GM21825 (cell line): ENCODE results near the gene GPR89B.
"Not testable (repeated sequence)": the region's sequence is repeated elsewhere in the genome, so short reads cannot be mapped to it uniquely, and the experiment has no call there.

ENCODE experiments used
- ATAC-seq: cut with Tn5 transposase; IDR thresholded peaks from one replicate; pipeline ENCODE4 v1.9.1; 2021; ENCODE audit warnings: mild to moderate bottlenecking, moderate library complexity; ENCODE audit not compliant: unreplicated experiment

GPR89B gene

DNA sequence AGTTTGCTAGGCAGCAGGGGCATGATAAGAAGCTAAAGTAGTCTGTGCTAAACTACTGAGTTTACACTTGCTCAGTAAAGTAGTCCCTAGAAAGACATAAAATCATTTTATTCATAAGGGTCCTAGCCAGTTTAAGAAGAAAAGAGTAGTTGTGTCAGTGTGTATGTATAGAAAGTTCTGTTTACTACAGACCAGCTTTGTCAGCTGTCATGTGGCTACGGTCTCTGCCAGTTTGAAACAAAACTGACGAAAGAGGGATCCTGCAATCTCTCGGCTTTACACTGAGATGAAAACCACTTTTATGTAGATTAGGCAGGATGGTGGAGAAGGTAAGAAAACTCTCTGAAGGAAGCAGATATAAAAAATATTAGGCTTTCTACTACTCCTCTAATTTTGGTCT, 7.1 kb downstream of the GPR89B start:
- not testable (repeated sequence) for ATAC-seq

DNA sequence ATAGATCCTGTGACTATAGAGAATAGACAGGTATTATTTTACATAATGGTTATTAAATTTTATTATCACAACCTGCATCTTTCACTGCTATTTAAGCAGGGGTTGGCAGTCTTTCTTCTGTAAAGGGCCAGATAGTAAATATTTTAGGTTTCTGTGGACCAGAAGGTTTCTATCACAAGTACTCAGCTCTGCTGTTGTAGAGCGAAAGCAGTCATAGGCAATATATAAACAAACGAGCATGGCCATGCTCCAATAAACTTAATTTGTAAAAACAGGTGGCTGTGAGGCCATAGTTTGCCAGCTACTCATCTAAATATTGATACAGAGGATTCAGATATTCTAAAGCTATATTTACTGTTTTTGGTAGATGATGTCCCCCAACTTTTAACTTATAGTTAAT, 12.2 kb downstream of the GPR89B start:
- ATAC-seq = not testable (repeated sequence)

DNA sequence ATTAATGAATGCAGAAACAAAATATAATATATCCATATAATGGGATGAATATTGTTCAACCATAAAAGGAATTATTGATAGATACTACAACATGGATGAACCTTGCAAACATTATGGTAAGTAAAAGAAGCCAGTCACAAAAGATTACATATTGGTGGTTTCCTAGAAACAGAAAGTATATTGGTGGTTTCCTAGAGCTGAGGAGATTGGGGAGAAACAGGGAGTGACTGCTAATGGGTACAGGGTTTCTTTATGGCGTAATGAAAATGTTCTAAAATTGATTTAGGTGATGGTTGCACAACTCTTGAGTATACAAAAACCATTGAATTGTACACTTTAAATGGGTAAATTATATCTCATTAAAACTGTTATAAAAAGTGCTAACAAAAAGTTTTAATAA, 14.3 kb downstream of the GPR89B start:
- not testable (repeated sequence) for ATAC-seq

DNA sequence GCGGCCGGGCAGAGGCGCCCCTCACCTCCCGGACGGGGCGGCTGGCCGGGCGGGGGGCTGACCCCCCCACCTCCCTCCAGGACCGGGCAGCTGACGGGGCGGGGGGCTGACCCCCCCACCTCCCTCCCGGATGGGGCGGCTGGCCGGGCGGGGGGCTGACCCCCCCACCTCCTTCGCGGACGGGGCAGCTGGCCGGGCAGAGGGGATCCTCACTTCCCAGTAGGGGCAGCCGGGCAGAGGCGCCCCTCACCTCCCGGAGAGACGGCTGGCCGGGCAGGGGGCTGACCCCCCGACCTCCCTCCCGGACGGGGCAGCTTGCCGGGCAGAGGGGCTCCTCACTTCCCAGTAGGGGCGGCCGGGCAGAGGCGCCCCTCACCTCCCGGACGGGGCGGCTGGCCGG, 21.3 kb downstream of the GPR89B start:
- ATAC-seq = not testable (repeated sequence)

DNA sequence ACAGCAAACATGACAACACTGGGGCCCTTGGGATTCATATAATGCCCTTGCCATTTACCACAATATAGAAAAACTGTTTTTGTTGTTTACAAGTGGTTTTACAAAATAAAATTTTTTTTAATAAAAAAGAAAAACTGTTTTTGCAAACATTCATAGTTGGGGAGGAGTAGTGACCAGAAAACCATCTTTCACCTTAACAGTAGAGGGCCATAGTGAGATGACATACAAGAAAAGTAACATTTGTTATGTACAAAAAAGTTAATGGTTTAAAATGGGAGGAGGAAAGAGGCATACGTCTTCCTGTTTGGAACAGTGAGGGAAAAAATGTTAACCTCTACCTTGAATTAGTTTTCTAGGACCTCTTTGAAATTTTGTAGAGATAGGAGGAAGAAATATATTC, 30.7 kb downstream of the GPR89B start:
- ATAC-seq = not testable (repeated sequence)

DNA sequence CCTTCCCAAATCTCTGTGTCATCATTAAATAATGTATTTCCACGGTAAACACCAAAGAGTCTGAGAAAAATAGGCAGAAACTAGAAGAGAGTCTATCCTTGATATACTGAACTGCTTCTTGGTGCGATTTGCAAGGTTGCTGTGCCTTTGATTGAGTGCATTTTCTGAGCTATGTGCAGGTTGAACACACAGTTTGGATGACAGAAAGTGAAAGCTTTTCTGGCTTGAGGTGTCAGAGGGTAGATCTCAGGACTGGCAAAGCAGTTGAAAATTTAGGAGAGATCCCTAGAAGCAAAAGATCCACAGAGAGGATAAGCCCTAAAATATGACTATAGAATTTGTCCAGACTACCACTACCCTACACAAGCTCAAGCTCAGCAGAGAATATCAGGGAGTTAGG, 31.5 kb downstream of the GPR89B start:
- not testable (repeated sequence) for ATAC-seq

DNA sequence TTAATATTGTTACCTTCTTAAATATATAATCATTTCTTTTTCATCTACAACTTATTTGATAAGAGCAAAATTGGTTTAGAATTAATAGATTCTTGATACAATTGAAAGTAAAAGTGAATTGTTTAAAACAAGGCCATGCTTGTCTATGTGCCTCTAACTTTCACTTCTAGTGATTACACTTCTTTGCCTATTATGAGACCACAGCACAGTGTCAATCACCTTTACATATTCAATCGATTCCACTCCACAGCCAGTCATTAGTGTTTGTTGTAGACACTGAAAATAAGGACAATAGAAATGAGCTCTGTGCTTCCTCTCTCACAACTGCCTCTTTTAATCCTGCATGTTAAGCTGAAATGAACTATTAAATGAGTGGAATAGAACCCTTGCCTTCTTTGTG, 36.4 kb downstream of the GPR89B start:
- ATAC-seq = not testable (repeated sequence)

DNA sequence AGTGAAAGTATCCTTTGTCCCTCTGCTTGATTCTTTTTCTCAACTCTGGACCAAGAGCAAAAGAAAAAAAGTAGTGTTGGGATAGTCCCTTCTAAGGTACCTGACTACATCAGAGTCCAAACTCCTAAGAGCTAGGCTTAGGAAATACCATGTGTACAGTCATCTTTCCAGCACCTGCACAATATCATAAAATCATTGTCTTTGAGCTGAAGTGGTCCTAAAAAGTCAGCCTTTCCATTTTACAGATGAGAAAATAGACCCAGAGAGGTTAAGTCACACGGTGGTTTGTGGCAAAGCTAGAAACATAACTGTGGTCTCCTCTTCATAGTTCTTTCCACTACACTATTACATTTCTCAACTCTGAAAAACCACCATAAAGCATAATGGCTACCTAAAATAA, 38.4 kb downstream of the GPR89B start:
- not testable (repeated sequence) for ATAC-seq

DNA sequence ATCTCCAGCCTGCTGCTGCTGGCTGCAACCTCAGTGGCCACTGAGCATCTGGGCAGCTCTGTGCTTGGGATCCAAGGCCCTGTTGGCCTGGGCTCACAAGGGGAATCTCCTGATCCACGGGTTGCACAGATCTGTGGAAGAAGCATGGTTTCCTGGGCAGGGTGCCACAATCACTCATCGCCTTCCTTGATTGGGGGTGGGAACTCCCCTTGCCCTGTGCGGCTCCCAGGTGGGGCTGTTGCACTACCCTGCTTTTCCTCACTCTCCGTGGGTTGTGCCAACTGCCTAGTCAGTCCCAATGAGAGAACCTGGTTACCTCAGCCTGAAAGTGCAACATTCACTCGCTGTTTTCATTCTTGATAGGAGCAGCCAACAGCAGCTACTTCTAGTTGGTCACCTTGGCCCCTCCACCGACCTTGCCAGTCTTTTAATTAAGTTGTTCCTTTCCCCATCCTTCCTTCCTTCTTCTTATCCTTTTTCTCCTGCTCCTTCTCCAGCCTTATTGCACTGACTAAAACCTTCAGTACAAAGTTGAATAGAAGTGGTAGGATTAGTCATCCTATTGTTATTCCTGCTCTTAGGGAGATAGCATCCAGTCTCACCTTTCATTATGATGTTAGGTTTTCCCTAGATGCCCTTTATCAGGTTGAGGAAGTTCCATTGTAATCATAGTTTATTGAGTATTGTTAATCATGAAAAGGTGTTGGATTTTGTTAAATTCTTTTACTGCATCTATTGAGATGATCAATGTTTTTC, 50.9 kb downstream of the GPR89B start:
- not testable (repeated sequence) for ATAC-seq

DNA sequence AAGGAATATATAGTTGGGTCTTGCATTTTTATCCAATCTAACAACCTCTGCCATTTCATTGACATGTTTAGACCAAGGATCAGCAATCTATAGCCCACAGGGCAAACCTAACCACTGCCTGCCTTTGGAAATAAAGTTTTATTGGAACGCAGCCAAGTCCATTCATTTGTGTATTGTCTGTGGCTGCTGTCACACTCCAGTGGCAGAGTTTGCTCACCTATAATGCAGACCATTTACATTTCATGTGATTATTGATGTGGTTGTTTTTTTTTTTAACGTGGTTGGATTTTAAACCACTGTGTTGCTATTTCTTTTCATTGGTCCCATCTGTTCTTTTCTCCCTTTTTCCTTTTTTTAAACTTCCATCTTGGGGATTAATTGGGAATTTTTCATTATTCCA, 57.2 kb downstream of the GPR89B start:
- not testable (repeated sequence) for ATAC-seq

DNA sequence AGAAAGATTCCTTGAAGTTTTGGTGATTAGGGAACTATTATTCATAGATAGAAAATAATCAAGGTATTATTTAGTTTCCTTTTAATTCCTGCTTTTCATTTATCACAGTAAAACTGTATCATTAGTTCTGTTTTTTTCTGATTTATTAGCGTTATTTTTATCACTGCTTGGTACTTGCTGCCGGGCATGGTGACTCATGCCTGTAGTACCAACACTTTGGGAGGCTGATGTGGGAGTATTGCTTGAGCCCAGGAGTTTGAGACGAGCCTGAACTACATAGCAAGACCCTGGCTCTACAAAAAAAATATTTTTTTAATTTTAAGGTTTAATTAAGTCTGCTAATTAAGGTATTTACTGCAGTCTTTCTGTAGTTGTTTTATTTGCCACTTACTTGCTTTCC, 59.7 kb downstream of the GPR89B start:
- ATAC-seq = not testable (repeated sequence)

DNA sequence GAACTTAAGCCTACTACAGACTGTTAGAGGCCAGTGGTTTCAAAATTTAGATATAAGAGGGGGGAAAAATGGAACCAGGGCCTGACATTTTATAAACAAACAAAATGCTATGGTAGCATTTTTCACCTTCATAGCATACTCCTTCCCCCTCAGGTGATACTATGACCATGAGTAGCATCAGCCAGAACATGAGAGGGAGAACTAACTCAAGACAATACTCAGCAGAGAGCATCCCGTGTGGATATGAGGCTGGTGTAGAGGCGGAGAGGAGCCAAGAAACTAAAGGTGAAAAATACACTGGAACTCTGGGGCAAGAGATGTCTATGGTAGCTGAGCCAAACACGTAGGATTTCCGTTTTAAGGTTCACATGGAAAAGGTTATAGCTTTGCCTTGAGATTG, 64.7 kb downstream of the GPR89B start:
- ATAC-seq = not testable (repeated sequence)

DNA sequence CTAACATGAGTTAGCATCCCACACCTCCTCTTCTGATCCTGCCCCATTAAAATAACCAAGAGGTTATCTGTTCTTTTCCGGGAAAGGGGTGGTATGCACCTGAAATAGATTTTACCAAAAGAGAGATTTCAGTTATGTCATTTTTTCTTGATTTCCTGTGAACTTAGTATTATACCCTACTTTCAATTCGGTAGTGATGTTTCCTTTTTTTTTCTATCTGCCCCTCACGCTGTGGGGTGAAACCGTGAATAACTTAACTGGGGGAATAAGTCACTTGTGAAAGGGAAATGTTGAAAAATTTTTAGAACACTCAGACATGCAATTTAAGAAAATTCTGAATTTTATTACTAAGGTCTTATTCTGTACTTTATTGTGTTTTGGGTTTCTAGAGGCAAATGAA, 65.2 kb downstream of the GPR89B start:
- ATAC-seq = not testable (repeated sequence)

DNA sequence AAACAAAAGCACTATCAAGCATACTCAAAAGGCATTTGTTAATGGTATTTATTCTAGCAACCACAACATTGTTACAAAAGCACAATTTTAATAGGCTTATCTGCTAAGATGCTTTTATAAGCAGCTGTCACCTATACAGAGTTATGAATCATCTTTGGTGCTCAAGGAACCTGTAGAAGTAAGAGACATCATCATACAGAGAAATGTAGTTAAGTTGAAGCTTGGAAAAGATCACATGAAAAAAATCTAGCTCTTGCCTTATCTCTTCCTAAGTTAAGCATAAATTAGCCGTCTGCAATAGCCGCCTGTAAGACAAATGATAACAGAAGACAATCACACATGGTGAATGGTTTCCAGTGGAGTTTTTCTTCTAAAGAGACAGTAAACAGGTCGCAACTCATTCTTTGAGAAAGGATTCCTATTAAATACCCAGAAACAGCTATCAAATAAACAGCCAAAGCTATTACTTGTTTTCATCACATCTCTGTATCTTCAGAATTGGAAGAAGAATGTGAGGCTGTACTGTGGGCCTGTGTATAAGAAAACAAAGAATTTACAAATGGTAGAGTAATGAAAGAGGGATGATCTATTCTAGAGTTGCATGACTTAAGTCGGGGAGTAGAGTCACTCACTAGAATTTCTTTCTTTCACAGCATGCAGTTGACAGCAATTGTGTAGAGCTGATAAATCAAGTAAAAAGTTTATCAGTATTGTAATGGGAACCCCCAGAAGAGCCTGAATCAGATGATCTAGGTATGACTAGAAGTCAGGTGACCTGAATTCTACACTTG, 65.8 kb downstream of the GPR89B start:
- not testable (repeated sequence) for ATAC-seq

DNA sequence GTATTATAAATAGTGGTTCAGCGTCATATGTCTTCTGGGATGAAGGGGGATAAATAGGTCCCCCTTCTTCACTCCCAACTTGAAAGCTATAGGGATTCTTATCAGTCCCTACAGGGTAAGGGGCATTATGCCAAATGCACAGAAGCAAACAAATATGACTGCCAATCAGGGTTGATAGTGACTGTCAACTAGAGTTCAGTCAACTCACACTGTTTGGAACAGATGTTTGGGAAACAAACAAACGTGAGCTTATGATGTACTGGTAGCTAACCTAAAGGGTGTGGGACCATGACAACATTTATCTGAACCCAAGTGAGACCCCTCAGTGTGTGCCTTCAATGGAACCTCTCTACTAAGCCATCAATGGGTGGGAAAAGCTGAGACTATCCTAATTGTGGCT, 67.9 kb downstream of the GPR89B start:
- not testable (repeated sequence) for ATAC-seq

DNA sequence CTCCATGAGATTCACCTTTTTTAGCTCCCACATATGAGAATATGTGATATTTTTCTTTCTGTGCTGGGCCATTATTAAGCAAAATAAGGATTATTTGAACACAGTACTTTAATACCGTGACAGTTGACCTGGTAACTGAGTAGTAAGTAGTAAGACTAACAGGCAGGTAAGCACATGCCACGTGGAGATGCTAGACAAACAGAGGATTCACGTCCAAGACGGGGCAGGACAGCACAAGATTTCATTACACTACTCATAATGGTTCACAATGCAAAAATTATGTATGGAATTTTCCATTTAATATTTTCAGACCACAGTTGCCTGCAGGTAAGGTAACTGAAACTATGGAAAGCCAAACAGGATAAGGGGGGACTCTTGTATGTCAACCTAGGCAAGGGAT, 79.5 kb downstream of the GPR89B start:
- ATAC-seq = not testable (repeated sequence)

DNA sequence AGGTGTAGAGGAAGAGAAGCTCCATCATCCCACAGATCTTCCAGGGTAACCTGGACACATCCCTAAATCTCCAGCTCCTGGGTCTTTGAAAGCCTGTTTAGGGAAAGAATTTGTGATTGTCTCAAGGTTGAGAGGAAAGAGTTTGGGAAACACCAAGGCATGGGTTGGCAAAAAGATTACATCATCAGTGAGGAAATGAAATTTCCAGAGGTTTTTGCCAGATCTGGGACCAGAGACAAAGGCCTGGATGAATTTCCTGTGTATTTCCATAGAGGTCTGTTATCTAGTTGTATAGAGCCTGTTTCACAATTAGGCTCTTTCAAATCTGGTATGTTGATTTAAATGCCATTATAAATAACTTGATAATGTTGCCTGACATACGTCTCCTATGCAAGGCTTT, 82.3 kb downstream of the GPR89B start:
- ATAC-seq = no peak

DNA sequence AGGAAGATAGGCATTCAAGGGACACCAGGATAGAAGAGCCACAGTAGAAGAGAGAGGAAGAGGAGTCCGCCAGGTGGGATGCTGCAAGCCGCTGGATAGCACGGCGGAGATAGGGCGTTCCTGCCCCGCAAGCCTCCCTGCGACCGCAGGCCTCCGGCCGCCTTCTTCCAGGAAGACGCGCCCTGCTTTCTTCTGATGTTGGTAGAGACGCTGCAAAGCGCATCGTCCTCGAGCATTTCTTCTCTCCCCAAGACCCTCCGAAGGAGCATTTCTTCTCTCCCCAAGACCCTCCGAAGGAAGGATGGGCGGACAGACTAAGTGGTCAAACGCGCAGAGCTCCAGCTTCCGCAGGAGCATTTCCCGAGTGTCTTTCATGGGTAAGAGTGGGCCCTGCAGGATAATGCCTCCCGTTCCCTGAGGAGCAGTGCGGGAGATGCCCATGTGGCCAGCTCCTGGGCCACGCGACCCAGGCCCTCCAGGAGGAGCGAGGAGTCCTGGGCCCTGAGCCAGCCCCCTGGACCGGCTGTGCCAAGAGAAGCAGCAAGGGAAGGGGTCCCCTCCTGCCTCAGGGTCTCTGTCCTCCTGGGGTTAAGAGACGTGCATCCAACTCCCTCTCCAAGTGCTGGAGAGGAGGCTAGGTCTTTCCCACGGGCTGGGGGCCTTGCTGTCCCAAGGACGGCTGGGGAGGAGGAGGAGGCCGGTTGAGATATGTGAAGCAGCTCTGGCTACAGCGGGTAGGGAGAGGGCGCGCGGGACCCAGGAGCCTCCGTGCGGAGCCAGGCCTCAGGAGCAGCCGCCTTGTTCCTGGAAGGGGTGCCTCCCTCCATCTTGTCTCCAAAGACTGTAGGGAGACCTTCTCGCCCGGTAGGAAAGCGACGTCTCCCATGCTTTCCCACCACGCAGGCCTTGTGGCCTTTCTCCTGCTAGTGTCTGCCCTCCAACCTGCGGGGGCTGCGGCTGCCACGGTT, 85.2 kb downstream of the GPR89B start:
- ATAC-seq = not testable (repeated sequence)

DNA sequence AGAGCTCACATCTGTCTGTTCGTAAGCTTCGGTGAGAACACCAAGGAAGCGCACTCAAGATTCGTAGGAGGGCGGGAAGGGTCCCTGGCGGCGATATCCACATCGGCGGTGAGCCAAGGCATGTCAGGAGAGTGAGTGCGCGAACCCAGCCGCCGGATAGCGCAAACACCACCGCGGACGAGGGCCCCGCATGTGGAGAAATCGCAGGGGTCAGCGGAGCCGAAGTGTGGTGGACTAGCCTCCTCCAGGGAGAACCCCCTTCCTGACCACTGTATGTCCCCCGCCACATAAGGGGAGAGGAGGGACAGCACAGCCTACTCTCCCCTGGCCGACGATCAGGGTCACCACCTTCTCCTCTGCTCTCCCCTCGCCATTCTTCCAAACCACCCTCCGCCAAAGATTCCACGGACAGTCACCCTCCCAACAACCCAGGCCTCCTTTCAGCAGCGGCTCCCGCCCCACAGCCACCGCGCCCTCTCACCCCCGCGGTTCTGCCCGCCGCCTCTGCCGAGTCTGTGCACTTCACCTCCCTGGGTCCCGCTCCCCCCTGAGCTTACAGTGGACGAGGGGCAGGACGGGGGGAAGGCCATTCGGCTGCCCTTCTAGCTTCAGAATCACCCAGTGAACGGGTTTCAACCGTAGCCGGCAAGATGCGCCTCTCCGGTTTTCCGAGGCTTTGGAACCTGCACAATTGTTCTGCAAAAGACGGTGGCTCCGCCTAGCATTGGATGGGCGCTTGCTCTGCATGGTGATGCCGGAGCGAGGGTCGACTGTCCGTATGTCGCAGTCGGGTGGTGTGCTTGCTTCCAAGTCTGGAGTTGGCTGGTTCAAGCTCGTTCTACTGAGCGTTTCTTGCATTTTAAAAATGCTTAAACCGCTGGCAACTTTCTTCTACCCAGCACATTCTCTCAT, 86.3 kb downstream of the GPR89B start:
- ATAC-seq = not testable (repeated sequence)

DNA sequence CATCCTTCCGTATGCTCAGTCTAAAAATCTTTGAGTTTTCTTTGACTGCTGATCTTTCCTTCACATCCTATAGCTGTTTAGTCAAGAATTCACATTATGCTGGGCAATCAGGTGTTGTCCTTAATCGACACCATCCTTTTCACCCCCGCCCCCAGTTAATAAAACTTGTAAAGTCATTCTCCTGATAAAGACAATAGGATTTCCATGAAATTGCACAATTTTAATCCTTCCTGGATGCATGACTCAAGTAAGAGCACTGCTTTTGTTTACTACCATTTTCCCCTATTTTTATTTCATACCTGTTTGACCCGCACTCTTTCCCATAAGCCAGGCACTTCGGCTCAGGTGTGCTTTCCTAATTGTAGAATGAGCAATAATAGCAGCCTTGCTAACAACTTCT, 96.7 kb downstream of the GPR89B start:
- not testable (repeated sequence) for ATAC-seq
